ENCODE measurements around the gene RPS3.

DNA sequence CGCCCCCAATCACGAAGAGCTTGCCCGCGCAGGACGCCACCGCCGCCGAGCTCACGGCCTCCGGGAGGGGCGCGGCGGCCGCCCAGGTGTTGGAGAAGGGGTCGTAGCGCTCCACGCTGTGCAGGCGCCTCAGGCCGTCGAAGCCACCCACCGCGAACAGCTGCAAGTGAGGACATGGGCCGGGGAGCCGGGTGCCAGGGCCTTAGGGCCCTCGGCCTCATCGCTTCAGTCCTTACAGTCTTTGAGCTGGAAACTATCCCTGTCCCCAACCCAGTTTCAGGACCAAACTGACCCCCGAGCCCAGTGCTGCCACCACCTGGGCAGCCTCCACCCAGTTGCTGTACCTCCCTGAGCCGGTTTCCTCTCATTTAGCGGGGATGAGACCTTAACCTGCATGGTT, 26.1 kb downstream of the RPS3 start:
- no peak for TF ChIP-seq POLR2A (IDR thresholded peaks at IDR 0.05)
- TF ChIP-seq, protein P1, sequence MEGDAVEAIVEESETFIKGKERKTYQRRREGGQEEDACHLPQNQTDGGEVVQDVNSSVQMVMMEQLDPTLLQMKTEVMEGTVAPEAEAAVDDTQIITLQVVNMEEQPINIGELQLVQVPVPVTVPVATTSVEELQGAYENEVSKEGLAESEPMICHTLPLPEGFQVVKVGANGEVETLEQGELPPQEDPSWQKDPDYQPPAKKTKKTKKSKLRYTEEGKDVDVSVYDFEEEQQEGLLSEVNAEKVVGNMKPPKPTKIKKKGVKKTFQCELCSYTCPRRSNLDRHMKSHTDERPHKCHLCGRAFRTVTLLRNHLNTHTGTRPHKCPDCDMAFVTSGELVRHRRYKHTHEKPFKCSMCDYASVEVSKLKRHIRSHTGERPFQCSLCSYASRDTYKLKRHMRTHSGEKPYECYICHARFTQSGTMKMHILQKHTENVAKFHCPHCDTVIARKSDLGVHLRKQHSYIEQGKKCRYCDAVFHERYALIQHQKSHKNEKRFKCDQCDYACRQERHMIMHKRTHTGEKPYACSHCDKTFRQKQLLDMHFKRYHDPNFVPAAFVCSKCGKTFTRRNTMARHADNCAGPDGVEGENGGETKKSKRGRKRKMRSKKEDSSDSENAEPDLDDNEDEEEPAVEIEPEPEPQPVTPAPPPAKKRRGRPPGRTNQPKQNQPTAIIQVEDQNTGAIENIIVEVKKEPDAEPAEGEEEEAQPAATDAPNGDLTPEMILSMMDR (IDR thresholded peaks at IDR 0.05), result no peak

Data from esophagus squamous epithelium (tissue), 4 donors.